ENCODE results near the gene NTN5. TPM values are rescaled to one million over a fixed set of nuclear protein-coding genes. Genes with fewer than 3 reads are reported as not detected.
"Not testable (repeated sequence)": the region's sequence is repeated elsewhere in the genome, so short reads cannot be mapped to it uniquely, and the experiment has no call there.

Gene NTN5
- total RNA-seq, 1 experiment from 2014 or later = 2.9 TPM

GRCh38 chr19:48660852-48661710 is 11.7 kb downstream of the NTN5 start:
- no TSS peak for BruUV-seq (replicated peaks)
- TF ChIP-seq EZH2 (IDR thresholded peaks at IDR 0.05; ENCODE audit: low read depth) = no peak
- TF ChIP-seq, protein P1, sequence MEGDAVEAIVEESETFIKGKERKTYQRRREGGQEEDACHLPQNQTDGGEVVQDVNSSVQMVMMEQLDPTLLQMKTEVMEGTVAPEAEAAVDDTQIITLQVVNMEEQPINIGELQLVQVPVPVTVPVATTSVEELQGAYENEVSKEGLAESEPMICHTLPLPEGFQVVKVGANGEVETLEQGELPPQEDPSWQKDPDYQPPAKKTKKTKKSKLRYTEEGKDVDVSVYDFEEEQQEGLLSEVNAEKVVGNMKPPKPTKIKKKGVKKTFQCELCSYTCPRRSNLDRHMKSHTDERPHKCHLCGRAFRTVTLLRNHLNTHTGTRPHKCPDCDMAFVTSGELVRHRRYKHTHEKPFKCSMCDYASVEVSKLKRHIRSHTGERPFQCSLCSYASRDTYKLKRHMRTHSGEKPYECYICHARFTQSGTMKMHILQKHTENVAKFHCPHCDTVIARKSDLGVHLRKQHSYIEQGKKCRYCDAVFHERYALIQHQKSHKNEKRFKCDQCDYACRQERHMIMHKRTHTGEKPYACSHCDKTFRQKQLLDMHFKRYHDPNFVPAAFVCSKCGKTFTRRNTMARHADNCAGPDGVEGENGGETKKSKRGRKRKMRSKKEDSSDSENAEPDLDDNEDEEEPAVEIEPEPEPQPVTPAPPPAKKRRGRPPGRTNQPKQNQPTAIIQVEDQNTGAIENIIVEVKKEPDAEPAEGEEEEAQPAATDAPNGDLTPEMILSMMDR (conservative IDR thresholded peaks at IDR 0.05) = no peak
- intact Hi-C loops (cut with micrococcal nuclease; ENCODE audit: unreplicated experiment) = no loop called here
- DNase-seq = peak; percentile 73 to 81
- H3K9me2 ChIP-seq (ENCODE audit: insufficient read depth) = no peaks in the 10 kb centered on the region
- H2AFZ ChIP-seq = no peak overlapping the region
- H3K4me3 ChIP-seq = no peak overlapping the region
- H3K27ac ChIP-seq = no peak overlapping the region
- H3K36me3 ChIP-seq (ENCODE audit: low read depth) = no peaks in the 10 kb centered on the region
- H3K79me2 ChIP-seq (ENCODE audit: low read depth) = no peaks in the 10 kb centered on the region
- H3K4me1 ChIP-seq (replicated peaks; ENCODE audit: insufficient read depth) = peaks cover 5% of the 10 kb centered on the region; the same call in 1 of the 2 replicates
- H3K4me2 ChIP-seq = no peak overlapping the region
- ChIA-PET CTCF (no interaction called here), POLR2A (ENCODE audit: unreplicated experiment) (no interaction called here)
- H3K9me3 ChIP-seq (ENCODE audit: insufficient read depth, low read depth) = no peaks in the 10 kb centered on the region
- no peaks in the 10 kb centered on the region for H3K27me3 ChIP-seq (ENCODE audit: insufficient read depth, low read depth)
- peaks cover 14% of the 10 kb centered on the region for H3F3A ChIP-seq (ENCODE audit: insufficient read depth, low read depth)
- H4K20me1 ChIP-seq (ENCODE audit: insufficient read depth) = no peaks in the 10 kb centered on the region

DNA sequence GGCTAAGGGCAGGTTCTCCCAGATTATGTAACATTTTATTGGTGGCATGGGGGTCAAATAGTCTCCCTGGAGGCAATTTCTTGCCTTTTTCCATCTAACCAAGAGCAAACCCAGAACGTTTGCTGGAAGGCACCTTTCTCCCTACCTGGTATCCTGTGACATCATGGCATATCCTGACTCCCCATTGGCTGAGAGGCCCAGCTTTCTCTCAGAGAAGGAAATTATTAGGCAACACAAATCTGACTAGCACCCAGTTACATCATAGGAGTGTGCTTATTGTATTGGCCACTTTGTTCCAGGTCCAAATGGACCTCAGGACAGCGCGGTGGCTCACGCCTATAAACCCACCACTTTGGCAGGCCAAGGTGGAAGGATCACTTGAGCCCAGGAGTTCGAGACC is 13.0 kb downstream of the NTN5 start:
- Histone ChIP-seq H3K4me3 (no peak overlapping the region), H3K9me3 (ENCODE audit: insufficient read depth, low read depth) (no peaks in the 10 kb centered on the region), H3K36me3 (ENCODE audit: low read depth) (no peaks in the 10 kb centered on the region), H3K4me2 (no peak overlapping the region), H4K20me1 (ENCODE audit: insufficient read depth) (no peaks in the 10 kb centered on the region), H3K27me3 (ENCODE audit: insufficient read depth, low read depth) (no peaks in the 10 kb centered on the region), H3F3A (ENCODE audit: insufficient read depth, low read depth) (peaks cover 14% of the 10 kb centered on the region), H2AFZ (no peak overlapping the region), H3K27ac (no peak overlapping the region), H3K9me2 (ENCODE audit: insufficient read depth) (no peaks in the 10 kb centered on the region), H3K4me1 (replicated peaks; ENCODE audit: insufficient read depth) (peaks cover 5% of the 10 kb centered on the region; the same call in 1 of the 2 replicates), H3K79me2 (ENCODE audit: low read depth) (no peaks in the 10 kb centered on the region)
- POLR2A ChIA-PET (ENCODE audit: unreplicated experiment) = interaction anchor here (0.6 kb wide), 1 partner anchor 793 kb away, joined by 4 read pairs; no protein-coding TSS in a partner anchor
- CTCF ChIA-PET = no interaction called here
- no peak for TF ChIP-seq EZH2 (IDR thresholded peaks at IDR 0.05; ENCODE audit: low read depth)
- TF ChIP-seq, protein P1 (conservative IDR thresholded peaks at IDR 0.05) = no peak
- intact Hi-C loops (cut with micrococcal nuclease; ENCODE audit: unreplicated experiment) = no loop called here
- DNase-seq = peak in 1 of 2 experiments; percentile 58
- no TSS peak for BruUV-seq (replicated peaks)

- no TSS peak for BruUV-seq (replicated peaks)
- POLR2A ChIA-PET (ENCODE audit: unreplicated experiment) = interaction anchor here (0.5 kb wide), 1 partner anchor 62 kb away, joined by 3 read pairs; no protein-coding TSS in a partner anchor
- Histone ChIP-seq H3K4me2 (no peak overlapping the region), H3K9me3 (ENCODE audit: insufficient read depth, low read depth) (no peaks in the 10 kb centered on the region), H3K27me3 (ENCODE audit: insufficient read depth, low read depth) (no peaks in the 10 kb centered on the region), H2AFZ (no peak overlapping the region), H3K9me2 (ENCODE audit: insufficient read depth) (no peaks in the 10 kb centered on the region), H3K79me2 (ENCODE audit: low read depth) (no peaks in the 10 kb centered on the region), H3K36me3 (ENCODE audit: low read depth) (no peaks in the 10 kb centered on the region), H3K4me3 (no peak overlapping the region), H4K20me1 (ENCODE audit: insufficient read depth) (no peaks in the 10 kb centered on the region), H3K27ac (no peak overlapping the region), H3K4me1 (replicated peaks; ENCODE audit: insufficient read depth) (peaks cover 5% of the 10 kb centered on the region; the same call in 1 of the 2 replicates), H3F3A (ENCODE audit: insufficient read depth, low read depth) (peaks cover 14% of the 10 kb centered on the region)
- intact Hi-C loops (cut with micrococcal nuclease; ENCODE audit: unreplicated experiment) = no loop called here
- CTCF ChIA-PET = interaction anchor here (0.6 kb wide), 2 partner anchors 184 to 540 kb away, joined by 3 to 6 read pairs; no protein-coding TSS in a partner anchor
- no peak for DNase-seq
- TF ChIP-seq EZH2 (IDR thresholded peaks at IDR 0.05; ENCODE audit: low read depth) = no peak
- TF ChIP-seq, protein P1 (conservative IDR thresholded peaks at IDR 0.05) = no peak
Observed at GRCh38 chr19:48658483-48658882, 14.3 kb downstream of the NTN5 start.

GRCh38 chr19:48657828-48658227 is 15.0 kb downstream of the NTN5 start:
- H3K79me2 ChIP-seq (ENCODE audit: low read depth); DNase-seq; H3K4me2 ChIP-seq; H4K20me1 ChIP-seq (ENCODE audit: insufficient read depth); H3K27ac ChIP-seq; H3K9me2 ChIP-seq (ENCODE audit: insufficient read depth); H3K27me3 ChIP-seq (ENCODE audit: insufficient read depth, low read depth); H3K36me3 ChIP-seq (ENCODE audit: low read depth); H3K9me3 ChIP-seq (ENCODE audit: insufficient read depth, low read depth); H3K4me3 ChIP-seq; H3K4me1 ChIP-seq (replicated peaks; ENCODE audit: insufficient read depth); intact Hi-C loops (cut with micrococcal nuclease; ENCODE audit: unreplicated experiment); H2AFZ ChIP-seq; BruUV-seq (replicated peaks): not testable (repeated sequence)
- ChIA-PET POLR2A (ENCODE audit: unreplicated experiment) (interaction anchor here (0.6 kb wide), 1 partner anchor 700 kb away, joined by 15 read pairs; no protein-coding TSS in a partner anchor), CTCF (interaction anchor here (0.6 to 0.7 kb wide), 2 partner anchors 9 to 17 kb away, joined by 3 to 5 read pairs; no protein-coding TSS in a partner anchor)
- peaks cover 14% of the 10 kb centered on the region for H3F3A ChIP-seq (ENCODE audit: insufficient read depth, low read depth)
